Measurements from ENCODE around the gene TSHZ2.

TSHZ2 gene

GRCh38 chr20:52998268-52998667 is 26.1 kb downstream of the TSHZ2 start:
- Histone ChIP-seq H3K79me2 (ENCODE audit: insufficient read depth, low read depth) (no peaks in the 10 kb centered on the region), H3K27ac (no peak overlapping the region), H3K4me2 (no peak overlapping the region), H3K4me1 (ENCODE audit: low read depth, poor library complexity, severe bottlenecking) (no peaks in the 10 kb centered on the region), H2AFZ (ENCODE audit: low read depth) (no peak overlapping the region), H3K4me3 (IDR thresholded peaks at IDR 0.05; ENCODE audit: insufficient read depth, low read depth, low read length) (no peak overlapping the region), H3K27me3 (ENCODE audit: insufficient read depth, low read depth) (no peaks in the 10 kb centered on the region), H3K9ac (no peak overlapping the region), H4K20me1 (ENCODE audit: insufficient read depth) (no peaks in the 10 kb centered on the region), H3K36me3 (ENCODE audit: insufficient read depth) (no peaks in the 10 kb centered on the region)
- no peak for TF ChIP-seq CTCF (conservative IDR thresholded peaks at IDR 0.05; ENCODE audit: low read depth, low read length)

GRCh38 chr20:52999040-52999439 is 26.9 kb downstream of the TSHZ2 start:
- no peak overlapping the region for H3K4me2 ChIP-seq
- H3K79me2 ChIP-seq (ENCODE audit: insufficient read depth, low read depth): no peaks in the 10 kb centered on the region
- H3K36me3 ChIP-seq (ENCODE audit: insufficient read depth): no peaks in the 10 kb centered on the region
- no peak overlapping the region for H3K27ac ChIP-seq
- H2AFZ ChIP-seq (ENCODE audit: low read depth): no peak overlapping the region
- no peaks in the 10 kb centered on the region for H3K4me1 ChIP-seq (ENCODE audit: low read depth, poor library complexity, severe bottlenecking)
- H4K20me1 ChIP-seq (ENCODE audit: insufficient read depth): no peaks in the 10 kb centered on the region
- H3K27me3 ChIP-seq (ENCODE audit: insufficient read depth, low read depth): no peaks in the 10 kb centered on the region
- TF ChIP-seq CTCF (conservative IDR thresholded peaks at IDR 0.05; ENCODE audit: low read depth, low read length): no peak
- no peak overlapping the region for H3K4me3 ChIP-seq (IDR thresholded peaks at IDR 0.05; ENCODE audit: insufficient read depth, low read depth, low read length)
- no peak overlapping the region for H3K9ac ChIP-seq

GRCh38 chr20:53001498-53002301 is 29.5 kb downstream of the TSHZ2 start:
- H3K9ac ChIP-seq: no peak overlapping the region
- no peak overlapping the region for H3K27ac ChIP-seq
- no peaks in the 10 kb centered on the region for H3K27me3 ChIP-seq (ENCODE audit: insufficient read depth, low read depth)
- no peaks in the 10 kb centered on the region for H3K79me2 ChIP-seq (ENCODE audit: insufficient read depth, low read depth)
- TF ChIP-seq CTCF (conservative IDR thresholded peaks at IDR 0.05; ENCODE audit: low read depth, low read length): no peak
- no peaks in the 10 kb centered on the region for H3K4me1 ChIP-seq (ENCODE audit: low read depth, poor library complexity, severe bottlenecking)
- no peak overlapping the region for H3K4me2 ChIP-seq
- H3K4me3 ChIP-seq (IDR thresholded peaks at IDR 0.05; ENCODE audit: insufficient read depth, low read depth, low read length): no peak overlapping the region
- no peaks in the 10 kb centered on the region for H4K20me1 ChIP-seq (ENCODE audit: insufficient read depth)
- no peak overlapping the region for H2AFZ ChIP-seq (ENCODE audit: low read depth)
- no peaks in the 10 kb centered on the region for H3K36me3 ChIP-seq (ENCODE audit: insufficient read depth)

GRCh38 chr20:53002786-53003185 is 30.6 kb downstream of the TSHZ2 start:
- H3K4me2 ChIP-seq: no peak overlapping the region
- no peak for TF ChIP-seq CTCF (conservative IDR thresholded peaks at IDR 0.05; ENCODE audit: low read depth, low read length)
- no peak overlapping the region for H3K9ac ChIP-seq
- no peak overlapping the region for H2AFZ ChIP-seq (ENCODE audit: low read depth)
- H3K27ac ChIP-seq: no peak overlapping the region
- no peaks in the 10 kb centered on the region for H3K36me3 ChIP-seq (ENCODE audit: insufficient read depth)
- no peaks in the 10 kb centered on the region for H3K79me2 ChIP-seq (ENCODE audit: insufficient read depth, low read depth)
- H4K20me1 ChIP-seq (ENCODE audit: insufficient read depth): no peaks in the 10 kb centered on the region
- H3K27me3 ChIP-seq (ENCODE audit: insufficient read depth, low read depth): no peaks in the 10 kb centered on the region
- H3K4me3 ChIP-seq (IDR thresholded peaks at IDR 0.05; ENCODE audit: insufficient read depth, low read depth, low read length): no peak overlapping the region
- H3K4me1 ChIP-seq (ENCODE audit: low read depth, poor library complexity, severe bottlenecking): no peaks in the 10 kb centered on the region
